ENCODE results near the gene LPCAT4. TPM values are rescaled to one million over a fixed set of nuclear protein-coding genes. Genes with fewer than 3 reads are reported as not detected.

Gene LPCAT4
- total and polyA plus RNA-seq, 2 experiments from 2014 or later: 13.5 to 22.1 TPM

- Histone ChIP-seq H2AFZ (peak overlapping the region; percentile 100), H3K27ac (peak overlapping the region; percentile 75), H3K27me3 (no peaks in the 10 kb centered on the region), H3K36me3 (replicated peaks; ENCODE audit: insufficient read depth, low read depth) (no peaks in the 10 kb centered on the region), H3K4me3 (peak overlapping the region; percentile 94), H3K9me2 (replicated peaks; ENCODE audit: insufficient read depth) (no peaks in the 10 kb centered on the region), H3K4me2 (peak overlapping the region; percentile 99), H3K79me2 (peaks cover 16% of the 10 kb centered on the region), H3K4me1 (ENCODE audit: insufficient read depth) (peaks cover 11% of the 10 kb centered on the region), H3K9me3 (ENCODE audit: low read depth) (no peaks in the 10 kb centered on the region), H4K20me1 (ENCODE audit: insufficient read depth, poor library complexity, severe bottlenecking) (no peaks in the 10 kb centered on the region)
- peak; percentile 85 for DNase-seq (ENCODE audit: low spot score)
- TF ChIP-seq EZH2 (IDR thresholded peaks at IDR 0.05; ENCODE audit: borderline replicate concordance) (no peak), CTCF (IDR thresholded peaks at IDR 0.05; ENCODE audit: poor library complexity) (peak; percentile 2)
- WGBS (ENCODE audit: low lambda C conversion rate, missing lambda C conversion rate): under 1% methylated on average over 25 of the region's 37 CpGs
These were observed 528 bp downstream of the LPCAT4 start for GRCh38 chr15:34366271-34367065.

- WGBS (ENCODE audit: low lambda C conversion rate, missing lambda C conversion rate): 44% methylated on average over 5 of the region's 5 CpGs
- Histone ChIP-seq H3K9me2 (replicated peaks; ENCODE audit: insufficient read depth) (no peaks in the 10 kb centered on the region), H3K4me1 (ENCODE audit: insufficient read depth) (peaks cover 11% of the 10 kb centered on the region), H3K9me3 (ENCODE audit: low read depth) (no peaks in the 10 kb centered on the region), H3K4me3 (peak overlapping the region; percentile 94), H2AFZ (peak overlapping the region; percentile 100), H3K4me2 (peak overlapping the region; percentile 99), H3K27ac (peak overlapping the region; percentile 75), H4K20me1 (ENCODE audit: insufficient read depth, poor library complexity, severe bottlenecking) (no peaks in the 10 kb centered on the region), H3K27me3 (no peaks in the 10 kb centered on the region), H3K36me3 (replicated peaks; ENCODE audit: insufficient read depth, low read depth) (no peaks in the 10 kb centered on the region), H3K79me2 (peaks cover 16% of the 10 kb centered on the region)
- TF ChIP-seq EZH2phosphoT487 (IDR thresholded peaks at IDR 0.05; ENCODE audit: low read depth, severe bottlenecking, unreplicated experiment): no peak
- no peak for TF ChIP-seq CTCF (IDR thresholded peaks at IDR 0.05; ENCODE audit: poor library complexity)
- no peak for TF ChIP-seq EZH2 (IDR thresholded peaks at IDR 0.05; ENCODE audit: borderline replicate concordance)
- no peak for DNase-seq (ENCODE audit: low spot score)
These were observed 1.2 kb downstream of the LPCAT4 start for GRCh38 chr15:34365836-34366235.

- no peaks in the 10 kb centered on the region for H3K27me3 ChIP-seq
- no peaks in the 10 kb centered on the region for H3K9me2 ChIP-seq (replicated peaks; ENCODE audit: insufficient read depth)
- TF ChIP-seq EZH2 (IDR thresholded peaks at IDR 0.05; ENCODE audit: borderline replicate concordance) (no peak), CTCF (IDR thresholded peaks at IDR 0.05; ENCODE audit: poor library complexity) (no peak), EZH2phosphoT487 (IDR thresholded peaks at IDR 0.05; ENCODE audit: low read depth, severe bottlenecking, unreplicated experiment) (no peak)
- 89% methylated on average over 16 of the region's 16 CpGs for WGBS (ENCODE audit: low lambda C conversion rate, missing lambda C conversion rate)
- DNase-seq (ENCODE audit: low spot score): no peak
- H3K4me2 ChIP-seq: peak overlapping the region; percentile 99
- no peak overlapping the region for H2AFZ ChIP-seq
- peak overlapping the region; percentile 75 for H3K27ac ChIP-seq
- H3K9me3 ChIP-seq (ENCODE audit: low read depth): no peaks in the 10 kb centered on the region
- no peaks in the 10 kb centered on the region for H4K20me1 ChIP-seq (ENCODE audit: insufficient read depth, poor library complexity, severe bottlenecking)
- H3K36me3 ChIP-seq (replicated peaks; ENCODE audit: insufficient read depth, low read depth): no peaks in the 10 kb centered on the region
- H3K79me2 ChIP-seq: peaks cover 16% of the 10 kb centered on the region
- peaks cover 11% of the 10 kb centered on the region for H3K4me1 ChIP-seq (ENCODE audit: insufficient read depth)
- no peak overlapping the region for H3K4me3 ChIP-seq
These were observed 1.7 kb downstream of the LPCAT4 start for GRCh38 chr15:34365091-34365825.
